22Rv1 (cell line): ENCODE results near the gene DPP3.

Source experiments
- CTCF ChIP-seq: fragments of 450-650 bp; IDR thresholded peaks from 2 replicates; pipeline ENCODE4 v1.5.1; 2017; ENCODE audit warnings: mild to moderate bottlenecking
- ZFX ChIP-seq: fragments of 450-650 bp; IDR thresholded peaks from 2 replicates; pipeline ENCODE4 v1.6.1; 2017; ENCODE audit warnings: antibody characterized with exemption, borderline replicate concordance

GRCh38 chr11:66451663-66452062 is 28.6 kb upstream of the DPP3 start:
- TF ChIP-seq CTCF (no peak), ZFX (no peak)
